Peyer's patch (tissue), 4 donors: Measurements from ENCODE around the gene ARHGAP12.

Experiments
- CTCF ChIP-seq, 6 experiments: fragments of 450-650 bp in 4 of 6; fragments of 200-600 bp in 2 of 6; sonication (generic) in 1 of 6; IDR thresholded peaks; one replicate each; pipeline ENCODE4 v1.5.1; 2017 to 2019; ENCODE audit warnings: antibody characterized with exemption in 6 of 6, mild to moderate bottlenecking in 3 of 6, moderate library complexity in 1 of 6
- POLR2A ChIP-seq, 2 donors: fragments of 450-650 bp; IDR thresholded peaks; one replicate each; pipeline ENCODE4 v1.5.1; 2017; ENCODE audit warnings: antibody characterized with exemption in 2 of 2, mild to moderate bottlenecking in 2 of 2, moderate library complexity in 2 of 2

- no peak for TF ChIP-seq POLR2A (IDR thresholded peaks at IDR 0.05)
- no peak for TF ChIP-seq CTCF (IDR thresholded peaks at IDR 0.05)
Observed at GRCh38 chr10:31927565-31927883, 1.1 kb downstream of the ARHGAP12 start.
